Neural cell (in vitro differentiated cells): ENCODE results near the gene TCIRG1. TPM values are rescaled to one million over a fixed set of nuclear protein-coding genes. Genes with fewer than 3 reads are reported as not detected.

ENCODE experiments used
- H2AFZ ChIP-seq: fragments of 200-600, 300-800 bp; sonication (generic), shearing (Covaris generic); 2 replicates; pipeline ENCODE4 v1.6.0; 2014; ENCODE audit warnings: low read depth, mild to moderate bottlenecking, antibody characterized with exemption, low read length, moderate library complexity
- H3F3A ChIP-seq: fragments of 200-600 bp; shearing (Covaris generic); 2 replicates; pipeline ENCODE4 v1.6.1; 2016; ENCODE audit warnings: mild to moderate bottlenecking, moderate library complexity, mixed read lengths, antibody characterized with exemption, low read length; ENCODE audit not compliant: insufficient read depth, poor library complexity, severe bottlenecking
- H3K27ac ChIP-seq: fragments of 200-600, 300-800 bp; sonication (generic), shearing (Covaris generic); 2 replicates; pipeline ENCODE4 v1.5.1; 2014; ENCODE audit warnings: mild to moderate bottlenecking, low read length, moderate library complexity
- H3K27me3 ChIP-seq: fragments of 300-800, 200-600 bp; sonication (generic), shearing (Covaris generic); 2 replicates; pipeline ENCODE4 v1.6.0; 2014; ENCODE audit warnings: mild to moderate bottlenecking, low read depth, low read length, moderate library complexity; ENCODE audit not compliant: insufficient read depth
- H3K36me3 ChIP-seq: fragments of 300-800, 200-600 bp; sonication (generic), shearing (Covaris generic); 2 replicates; pipeline ENCODE4 v1.5.1; 2014; ENCODE audit warnings: mild to moderate bottlenecking, antibody characterized with exemption, low read length, moderate library complexity; ENCODE audit not compliant: insufficient read depth
- H3K4me2 ChIP-seq: fragments of 300-800, 200-600 bp; sonication (generic), shearing (Covaris generic); 2 replicates; pipeline ENCODE4 v1.6.0; 2014; ENCODE audit warnings: mild to moderate bottlenecking, low read length
- H3K4me3 ChIP-seq: fragments of 300-800, 200-600 bp; sonication (generic), shearing (Covaris generic); 2 replicates; pipeline ENCODE4 v1.5.1; 2014; ENCODE audit warnings: mild to moderate bottlenecking, low read length, moderate library complexity
- H3K79me2 ChIP-seq: fragments of 200-600 bp; shearing (Covaris generic); replicated peaks from 2 replicates; pipeline ENCODE4 v1.6.0; 2014; ENCODE audit warnings: mild to moderate bottlenecking, low read length, moderate library complexity; ENCODE audit not compliant: insufficient read depth
- H3K9ac ChIP-seq: fragments of 300-800, 200-600 bp; sonication (generic), shearing (Covaris generic); 2 replicates; pipeline ENCODE4 v1.6.1; 2016; ENCODE audit warnings: mild to moderate bottlenecking, low read length, mixed read lengths
- H3K9me2 ChIP-seq: fragments of 200-600 bp; shearing (Covaris generic); 2 replicates; pipeline ENCODE4 v1.6.1; 2016; ENCODE audit warnings: mild to moderate bottlenecking, low read length, mixed read lengths; ENCODE audit not compliant: insufficient read depth
- H3K9me3 ChIP-seq: fragments of 200-600, 300-800 bp; sonication (generic), shearing (Covaris generic); 2 replicates; pipeline ENCODE4 v1.6.1; 2016; ENCODE audit warnings: mild to moderate bottlenecking, mixed run types, low read length, moderate library complexity, mixed read lengths
- H4K20me1 ChIP-seq: fragments of 200-600 bp; shearing (Covaris generic); 2 replicates; pipeline ENCODE4 v1.6.1; 2016; ENCODE audit warnings: mild to moderate bottlenecking, mixed run types; ENCODE audit not compliant: insufficient read depth
- EP300 ChIP-seq: fragments of 450-650 bp; conservative IDR thresholded peaks from 2 replicates; pipeline ENCODE4 v1.6.1; 2014; ENCODE audit warnings: antibody characterized with exemption, mild to moderate bottlenecking, moderate library complexity; ENCODE audit not compliant: poor library complexity, severe bottlenecking
- EZH2 ChIP-seq: fragments of 200-600, 300-800 bp; shearing (Covaris generic), sonication (generic); IDR thresholded peaks from 2 replicates; pipeline ENCODE4 v1.6.1; 2014; ENCODE audit warnings: antibody characterized with exemption, low read length, borderline replicate concordance, mild to moderate bottlenecking; ENCODE audit not compliant: insufficient read depth, poor library complexity, severe bottlenecking
- MXI1 ChIP-seq: fragments of 450-650 bp; conservative IDR thresholded peaks from 2 replicates; pipeline ENCODE4 v1.6.1; 2014; ENCODE audit warnings: antibody characterized with exemption, mild to moderate bottlenecking; ENCODE audit not compliant: poor library complexity, severe bottlenecking
- POLR2AphosphoS5 ChIP-seq: IDR thresholded peaks from 2 replicates; pipeline ENCODE4 v1.6.1; 2012
- RAD21 ChIP-seq: fragments of 450-650 bp; conservative IDR thresholded peaks from 2 replicates; pipeline ENCODE4 v1.6.1; 2014; ENCODE audit warnings: antibody characterized with exemption, mild to moderate bottlenecking, moderate library complexity
- SMC3 ChIP-seq: fragments of 450-650 bp; conservative IDR thresholded peaks from 2 replicates; pipeline ENCODE4 v1.6.1; 2014; ENCODE audit warnings: antibody characterized with exemption, mild to moderate bottlenecking, moderate library complexity; ENCODE audit not compliant: poor library complexity
- TAF1 ChIP-seq: IDR thresholded peaks from 2 replicates; pipeline ENCODE4 v1.6.1; 2012; ENCODE audit warnings: low read depth
- polyA plus RNA-seq: library from polyadenylated mRNA; depleted of rRNA; stranded (reverse); fragments of >200 nt; gene quantifications from 2 replicates; pipeline ENCODE4 v1.2.3, GENCODE V29; 2014
- TF ChIP-seq, protein P1 (sequence below): IDR thresholded peaks from 2 replicates; pipeline ENCODE4 v1.6.1; 2012; ENCODE audit warnings: borderline replicate concordance
- TF ChIP-seq, protein P2 (sequence below): fragments of 450-650 bp; IDR thresholded peaks from 2 replicates; pipeline ENCODE4 v1.5.1; 2014; ENCODE audit warnings: antibody characterized with exemption, mild to moderate bottlenecking, moderate library complexity; ENCODE audit not compliant: poor library complexity, severe bottlenecking

TCIRG1 gene
- polyA plus RNA-seq, 1 donor from 2014 or later = 1.8 TPM

DNA sequence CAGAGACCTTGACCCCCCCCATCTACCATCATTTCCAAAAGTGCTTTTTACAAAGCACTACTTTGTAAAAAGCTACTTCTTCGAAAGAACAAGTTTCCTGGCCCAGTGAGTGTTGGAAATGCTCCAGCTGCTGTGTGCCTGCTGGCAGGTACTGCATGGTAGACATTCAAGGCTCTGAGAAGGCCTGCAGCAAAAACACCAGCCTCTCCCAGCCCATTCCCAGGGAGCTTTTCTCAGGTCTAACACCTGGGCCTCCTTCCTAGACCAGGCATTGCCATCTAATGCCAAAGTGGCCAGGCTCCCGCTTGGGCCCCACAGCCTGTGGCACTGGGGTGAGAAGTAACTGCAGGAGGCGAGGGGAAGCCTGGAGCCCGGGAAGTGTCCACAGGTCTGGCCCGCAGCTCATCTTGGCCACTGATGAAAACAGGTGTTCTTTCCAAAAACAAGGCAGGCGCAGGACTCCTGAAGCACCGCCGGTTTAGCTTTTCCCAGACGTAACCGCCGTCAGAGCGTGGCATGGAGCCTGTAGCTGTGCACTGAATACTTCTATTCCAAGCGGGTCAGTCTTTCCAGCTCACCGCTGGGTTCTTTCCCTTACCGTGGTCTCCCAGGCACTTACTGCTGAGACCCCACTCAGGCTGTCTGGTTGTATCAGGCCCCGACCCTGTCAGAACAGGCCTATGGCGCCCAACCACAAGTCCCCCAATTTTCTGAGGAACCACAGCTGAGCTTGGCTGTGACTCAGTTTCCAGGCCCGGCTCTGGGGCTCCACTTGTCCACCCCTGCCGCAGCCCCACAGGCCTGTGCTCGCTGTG is 1.2 kb upstream of the TCIRG1 start:
- H3K9ac ChIP-seq = no peak overlapping the region
- no peak overlapping the region for H3K4me3 ChIP-seq
- no peak overlapping the region for H2AFZ ChIP-seq
- no peak overlapping the region for H3K27ac ChIP-seq
- no peaks in the 10 kb centered on the region for H3K27me3 ChIP-seq
- H3K79me2 ChIP-seq = no peaks in the 10 kb centered on the region
- TF ChIP-seq POLR2AphosphoS5 (no peak), MXI1 (no peak), TAF1 (no peak), RAD21 (no peak), EP300 (no peak), EZH2 (no peak), SMC3 (no peak)
- TF ChIP-seq, protein P1, sequence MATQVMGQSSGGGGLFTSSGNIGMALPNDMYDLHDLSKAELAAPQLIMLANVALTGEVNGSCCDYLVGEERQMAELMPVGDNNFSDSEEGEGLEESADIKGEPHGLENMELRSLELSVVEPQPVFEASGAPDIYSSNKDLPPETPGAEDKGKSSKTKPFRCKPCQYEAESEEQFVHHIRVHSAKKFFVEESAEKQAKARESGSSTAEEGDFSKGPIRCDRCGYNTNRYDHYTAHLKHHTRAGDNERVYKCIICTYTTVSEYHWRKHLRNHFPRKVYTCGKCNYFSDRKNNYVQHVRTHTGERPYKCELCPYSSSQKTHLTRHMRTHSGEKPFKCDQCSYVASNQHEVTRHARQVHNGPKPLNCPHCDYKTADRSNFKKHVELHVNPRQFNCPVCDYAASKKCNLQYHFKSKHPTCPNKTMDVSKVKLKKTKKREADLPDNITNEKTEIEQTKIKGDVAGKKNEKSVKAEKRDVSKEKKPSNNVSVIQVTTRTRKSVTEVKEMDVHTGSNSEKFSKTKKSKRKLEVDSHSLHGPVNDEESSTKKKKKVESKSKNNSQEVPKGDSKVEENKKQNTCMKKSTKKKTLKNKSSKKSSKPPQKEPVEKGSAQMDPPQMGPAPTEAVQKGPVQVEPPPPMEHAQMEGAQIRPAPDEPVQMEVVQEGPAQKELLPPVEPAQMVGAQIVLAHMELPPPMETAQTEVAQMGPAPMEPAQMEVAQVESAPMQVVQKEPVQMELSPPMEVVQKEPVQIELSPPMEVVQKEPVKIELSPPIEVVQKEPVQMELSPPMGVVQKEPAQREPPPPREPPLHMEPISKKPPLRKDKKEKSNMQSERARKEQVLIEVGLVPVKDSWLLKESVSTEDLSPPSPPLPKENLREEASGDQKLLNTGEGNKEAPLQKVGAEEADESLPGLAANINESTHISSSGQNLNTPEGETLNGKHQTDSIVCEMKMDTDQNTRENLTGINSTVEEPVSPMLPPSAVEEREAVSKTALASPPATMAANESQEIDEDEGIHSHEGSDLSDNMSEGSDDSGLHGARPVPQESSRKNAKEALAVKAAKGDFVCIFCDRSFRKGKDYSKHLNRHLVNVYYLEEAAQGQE = no peak
- TF ChIP-seq, protein P2, sequence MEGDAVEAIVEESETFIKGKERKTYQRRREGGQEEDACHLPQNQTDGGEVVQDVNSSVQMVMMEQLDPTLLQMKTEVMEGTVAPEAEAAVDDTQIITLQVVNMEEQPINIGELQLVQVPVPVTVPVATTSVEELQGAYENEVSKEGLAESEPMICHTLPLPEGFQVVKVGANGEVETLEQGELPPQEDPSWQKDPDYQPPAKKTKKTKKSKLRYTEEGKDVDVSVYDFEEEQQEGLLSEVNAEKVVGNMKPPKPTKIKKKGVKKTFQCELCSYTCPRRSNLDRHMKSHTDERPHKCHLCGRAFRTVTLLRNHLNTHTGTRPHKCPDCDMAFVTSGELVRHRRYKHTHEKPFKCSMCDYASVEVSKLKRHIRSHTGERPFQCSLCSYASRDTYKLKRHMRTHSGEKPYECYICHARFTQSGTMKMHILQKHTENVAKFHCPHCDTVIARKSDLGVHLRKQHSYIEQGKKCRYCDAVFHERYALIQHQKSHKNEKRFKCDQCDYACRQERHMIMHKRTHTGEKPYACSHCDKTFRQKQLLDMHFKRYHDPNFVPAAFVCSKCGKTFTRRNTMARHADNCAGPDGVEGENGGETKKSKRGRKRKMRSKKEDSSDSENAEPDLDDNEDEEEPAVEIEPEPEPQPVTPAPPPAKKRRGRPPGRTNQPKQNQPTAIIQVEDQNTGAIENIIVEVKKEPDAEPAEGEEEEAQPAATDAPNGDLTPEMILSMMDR = no peak
- no peaks in the 10 kb centered on the region for H4K20me1 ChIP-seq
- H3K9me2 ChIP-seq = no peaks in the 10 kb centered on the region
- H3K9me3 ChIP-seq = no peaks in the 10 kb centered on the region
- no peaks in the 10 kb centered on the region for H3F3A ChIP-seq
- no peak overlapping the region for H3K4me2 ChIP-seq
- H3K36me3 ChIP-seq = no peaks in the 10 kb centered on the region

DNA sequence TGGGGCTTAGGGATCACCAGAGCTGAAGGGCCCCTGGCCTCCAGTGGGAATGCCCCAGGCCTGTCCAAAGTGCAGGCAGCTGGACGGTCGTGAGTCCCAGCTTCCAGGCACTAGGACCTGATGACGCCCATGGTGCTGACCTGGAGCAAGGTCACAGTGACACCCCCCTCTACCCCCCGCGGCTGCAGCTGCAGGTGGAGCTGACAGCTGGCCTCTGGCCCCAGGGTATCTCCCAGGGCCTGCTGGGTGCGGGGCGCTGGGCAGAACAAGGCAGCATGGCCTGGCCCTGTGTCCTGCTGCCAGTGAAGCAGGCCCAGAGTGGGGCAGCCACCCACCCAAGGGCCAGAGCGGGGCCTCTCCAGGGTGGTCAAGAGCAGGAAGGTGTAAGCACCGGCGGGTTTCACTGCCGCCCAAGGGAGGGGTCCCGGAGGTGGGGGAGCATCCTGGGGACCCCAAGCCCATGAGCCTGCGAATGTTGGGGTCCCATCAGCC is 553 bp upstream of the TCIRG1 start:
- no peak overlapping the region for H3K4me3 ChIP-seq
- H4K20me1 ChIP-seq = no peaks in the 10 kb centered on the region
- H3K9me2 ChIP-seq = no peaks in the 10 kb centered on the region
- H3K9ac ChIP-seq = no peak overlapping the region
- H3K4me2 ChIP-seq = no peak overlapping the region
- no peaks in the 10 kb centered on the region for H3F3A ChIP-seq
- H2AFZ ChIP-seq = no peak overlapping the region
- no peaks in the 10 kb centered on the region for H3K9me3 ChIP-seq
- TF ChIP-seq, protein P1 = no peak
- no peak for TF ChIP-seq POLR2AphosphoS5
- TF ChIP-seq RAD21 = no peak
- TF ChIP-seq EZH2 = no peak
- no peak for TF ChIP-seq MXI1
- TF ChIP-seq, protein P2 = no peak
- no peak for TF ChIP-seq TAF1
- no peak for TF ChIP-seq SMC3
- no peak for TF ChIP-seq EP300
- no peaks in the 10 kb centered on the region for H3K79me2 ChIP-seq
- no peak overlapping the region for H3K27ac ChIP-seq
- no peaks in the 10 kb centered on the region for H3K27me3 ChIP-seq
- no peaks in the 10 kb centered on the region for H3K36me3 ChIP-seq
